Keratinocyte (primary cell): ENCODE measurements around the gene NUP133. TPM values are rescaled to one million over a fixed set of nuclear protein-coding genes. Genes with fewer than 3 reads are reported as not detected.

Experiments
- DNase-seq: peaks from one replicate; pipeline ENCODE4 v3.0.0-alpha.2; 2011; ENCODE audit warnings: low read depth, missing footprints, low spot score
- FAIRE-seq: peaks from 2 replicates; lab custom pipeline; 2011; peaks lifted over from hg19 to GRCh38; lab: Jason Lieb, UNC
- H2AFZ ChIP-seq: 2 replicates; pipeline ENCODE4 v1.6.0; 2012; ENCODE audit warnings: low read length, control low read depth, inconsistent platforms; ENCODE audit not compliant: control insufficient read depth
- H3K27ac ChIP-seq: 2 replicates; pipeline ENCODE4 v1.5.1; 2011; ENCODE audit warnings: low read length; ENCODE audit not compliant: control insufficient read depth, insufficient read depth
- H3K27me3 ChIP-seq: 3 replicates; pipeline ENCODE4 v1.6.0; 2011; ENCODE audit warnings: low read length; ENCODE audit not compliant: control insufficient read depth, insufficient read depth; ENCODE audit errors: extremely low read depth
- H3K36me3 ChIP-seq, 2 experiments: 2 replicates in 1 of 2; 3 replicates in 1 of 2; pipeline ENCODE4 v1.5.1; 2011; ENCODE audit warnings: low read length in 2 of 2, mild to moderate bottlenecking in 1 of 2; ENCODE audit not compliant: control insufficient read depth in 2 of 2, insufficient read depth in 2 of 2; ENCODE audit errors: extremely low read depth in 1 of 2
- H3K4me1 ChIP-seq: 3 replicates; pipeline ENCODE4 v1.5.1; 2011; ENCODE audit warnings: low read length; ENCODE audit not compliant: control insufficient read depth, insufficient read depth; ENCODE audit errors: extremely low read depth
- H3K4me2 ChIP-seq: 3 replicates; pipeline ENCODE4 v1.6.0; 2011; ENCODE audit warnings: low read depth, low read length; ENCODE audit not compliant: control insufficient read depth, insufficient read depth; ENCODE audit errors: extremely low read depth
- H3K4me3 ChIP-seq, 3 experiments: fragments of 200-600 bp in 1 of 3; sonication (generic) in 1 of 3; 2 replicates in 2 of 3; 3 replicates in 1 of 3; pipeline ENCODE4 v1.5.1; 2011 to 2016; ENCODE audit warnings: low read length in 3 of 3, mild to moderate bottlenecking in 3 of 3, control low read depth in 2 of 3, inconsistent platforms in 1 of 3, low read depth in 1 of 3, mixed read lengths in 1 of 3, mixed run types in 1 of 3, moderate library complexity in 1 of 3; ENCODE audit not compliant: control insufficient read depth in 2 of 3, insufficient read depth in 2 of 3; ENCODE audit errors: extremely low read depth in 1 of 3
- H3K79me2 ChIP-seq: 2 replicates; pipeline ENCODE4 v1.6.0; 2012; ENCODE audit warnings: low read length; ENCODE audit not compliant: control insufficient read depth, insufficient read depth
- H3K9ac ChIP-seq: 3 replicates; pipeline ENCODE4 v1.6.0; 2011; ENCODE audit warnings: low read length; ENCODE audit not compliant: control insufficient read depth, insufficient read depth; ENCODE audit errors: extremely low read depth
- H3K9me1 ChIP-seq: 3 replicates; pipeline ENCODE4 v1.6.0; 2011; ENCODE audit warnings: low read length; ENCODE audit not compliant: control insufficient read depth, insufficient read depth; ENCODE audit errors: extremely low read depth
- H3K9me3 ChIP-seq: 2 replicates; pipeline ENCODE4 v1.5.1; 2012; ENCODE audit warnings: low read depth, low read length; ENCODE audit not compliant: control insufficient read depth
- H4K20me1 ChIP-seq: 3 replicates; pipeline ENCODE4 v1.6.0; 2011; ENCODE audit warnings: low read length; ENCODE audit not compliant: control insufficient read depth, insufficient read depth; ENCODE audit errors: extremely low read depth
- EZH2 ChIP-seq: IDR thresholded peaks from one replicate; pipeline ENCODE4 v1.6.1; 2012; ENCODE audit warnings: inconsistent platforms, mild to moderate bottlenecking, low read length, moderate library complexity
- dilution Hi-C: fragments of 300-500 bp; cut with MboI; formaldehyde crosslinking; loops from one replicate; pipeline ENCODE4 v1.7.0; 2020; ENCODE audit warnings: low sequenced_read_pairs; ENCODE audit not compliant: extremely low pct_ligation_motif_present
- polyA plus RNA-seq, 5 experiments: library from polyadenylated mRNA; depleted of rRNA in 3 of 5; stranded (reverse) in 3 of 5; stranded (forward) in 1 of 5; unstranded in 1 of 5; fragments of >200 nt; gene quantifications; 1 replicate in 1 of 5; 2 replicates in 3 of 5; 3 replicates in 1 of 5; pipeline versions ENCODE4 v1.2.1 to v1.2.3, GENCODE V29; 2011 to 2012; ENCODE audit warnings: missing spikeins in 2 of 5, low read depth in 1 of 5, low replicate concordance in 1 of 5
- TF ChIP-seq, protein P1 (sequence below), 3 experiments: IDR thresholded peaks in 1 of 3; conservative IDR thresholded peaks in 1 of 3; optimal IDR thresholded peaks in 1 of 3; 2 replicates in 2 of 3; 3 replicates in 1 of 3; pipeline versions ENCODE3 to v1.5.1; 2011; ENCODE audit warnings: low read length in 3 of 3, mild to moderate bottlenecking in 3 of 3, moderate library complexity in 2 of 3, control low read depth in 1 of 3, inconsistent platforms in 1 of 3; ENCODE audit not compliant: insufficient read depth in 2 of 3; ENCODE audit errors: extremely low read depth in 1 of 3

NUP133 gene
- polyA plus RNA-seq, 1 donor (not counting 4 experiments of a cell fraction or from before 2014, with no cell fraction given), result 25.2 TPM

DNA sequence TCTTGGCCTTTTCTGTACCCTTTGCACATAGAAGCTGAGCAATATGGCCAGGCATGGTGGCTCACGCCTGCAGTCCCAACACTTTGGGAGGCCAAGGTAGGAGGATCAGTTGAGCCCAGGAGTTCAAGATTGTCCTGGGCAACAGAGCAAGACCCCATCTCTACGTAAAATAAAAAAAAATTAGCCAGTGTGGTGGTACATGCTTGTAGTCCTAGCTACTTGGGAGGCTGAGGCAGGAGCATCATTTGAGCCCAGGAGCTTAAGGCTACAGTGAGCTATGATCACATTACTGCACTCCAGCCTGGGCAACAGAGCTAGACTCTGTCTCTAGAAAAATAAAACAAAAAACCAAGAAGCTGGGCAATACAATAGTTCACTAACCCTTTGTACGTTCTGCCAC is 80.6 kb downstream of the NUP133 start:
- H3K4me3 ChIP-seq, result no peak overlapping the region
- H3K4me2 ChIP-seq, result no peak overlapping the region
- no peaks in the 10 kb centered on the region for H3K79me2 ChIP-seq
- no peak overlapping the region for H3K27ac ChIP-seq
- dilution Hi-C loops, result no loop called here
- no peak for TF ChIP-seq EZH2
- TF ChIP-seq, protein P1, sequence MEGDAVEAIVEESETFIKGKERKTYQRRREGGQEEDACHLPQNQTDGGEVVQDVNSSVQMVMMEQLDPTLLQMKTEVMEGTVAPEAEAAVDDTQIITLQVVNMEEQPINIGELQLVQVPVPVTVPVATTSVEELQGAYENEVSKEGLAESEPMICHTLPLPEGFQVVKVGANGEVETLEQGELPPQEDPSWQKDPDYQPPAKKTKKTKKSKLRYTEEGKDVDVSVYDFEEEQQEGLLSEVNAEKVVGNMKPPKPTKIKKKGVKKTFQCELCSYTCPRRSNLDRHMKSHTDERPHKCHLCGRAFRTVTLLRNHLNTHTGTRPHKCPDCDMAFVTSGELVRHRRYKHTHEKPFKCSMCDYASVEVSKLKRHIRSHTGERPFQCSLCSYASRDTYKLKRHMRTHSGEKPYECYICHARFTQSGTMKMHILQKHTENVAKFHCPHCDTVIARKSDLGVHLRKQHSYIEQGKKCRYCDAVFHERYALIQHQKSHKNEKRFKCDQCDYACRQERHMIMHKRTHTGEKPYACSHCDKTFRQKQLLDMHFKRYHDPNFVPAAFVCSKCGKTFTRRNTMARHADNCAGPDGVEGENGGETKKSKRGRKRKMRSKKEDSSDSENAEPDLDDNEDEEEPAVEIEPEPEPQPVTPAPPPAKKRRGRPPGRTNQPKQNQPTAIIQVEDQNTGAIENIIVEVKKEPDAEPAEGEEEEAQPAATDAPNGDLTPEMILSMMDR (optimal IDR thresholded peaks at IDR 0.05 in 1 of 3, IDR thresholded peaks at IDR 0.05 in 1 of 3, conservative IDR thresholded peaks at IDR 0.05 in 1 of 3; ENCODE audit: extremely low read depth in 1 of 3, insufficient read depth in 2 of 3, low read length in 3 of 3), result no peak
- H3K4me1 ChIP-seq, result no peaks in the 10 kb centered on the region
- DNase-seq (no peak), FAIRE-seq (no peak)
- H3K9me1 ChIP-seq, result peaks cover 2% of the 10 kb centered on the region
- H3K9me3 ChIP-seq, result no peaks in the 10 kb centered on the region
- H4K20me1 ChIP-seq, result no peaks in the 10 kb centered on the region
- peaks cover 49% of the 10 kb centered on the region for H3K27me3 ChIP-seq
- no peak overlapping the region for H2AFZ ChIP-seq
- no peak overlapping the region for H3K9ac ChIP-seq
- H3K36me3 ChIP-seq, result no peaks in the 10 kb centered on the region

- Histone ChIP-seq H3K4me2 (no peak overlapping the region), H3K9me3 (no peaks in the 10 kb centered on the region), H3K4me1 (no peaks in the 10 kb centered on the region), H3K4me3 (no peak overlapping the region), H3K27me3 (peaks cover 30% of the 10 kb centered on the region), H3K79me2 (no peaks in the 10 kb centered on the region), H3K9ac (no peak overlapping the region), H4K20me1 (no peaks in the 10 kb centered on the region), H2AFZ (no peak overlapping the region), H3K36me3 (no peaks in the 10 kb centered on the region), H3K9me1 (peaks cover 2% of the 10 kb centered on the region), H3K27ac (no peak overlapping the region)
- DNase-seq (no peak), FAIRE-seq (no peak)
- TF ChIP-seq, protein P1 (optimal IDR thresholded peaks at IDR 0.05 in 1 of 3, IDR thresholded peaks at IDR 0.05 in 1 of 3, conservative IDR thresholded peaks at IDR 0.05 in 1 of 3; ENCODE audit: extremely low read depth in 1 of 3, insufficient read depth in 2 of 3, low read length in 3 of 3), result no peak
- TF ChIP-seq EZH2, result no peak
- dilution Hi-C loops, result no loop called here
Measured at GRCh38 chr1:229425564-229426159, 82.5 kb downstream of the NUP133 start.
